CD4-positive, alpha-beta T cell treated with Interleukin-15 for 1 hour (primary cell): ENCODE results near the gene HCFC1R1.

Experiments used
- DNase-seq: peaks from one replicate; pipeline ENCODE4 v3.0.0-alpha.2; 2020

HCFC1R1 gene

GRCh38 chr16:3030222-3031212, 6.8 kb upstream of the HCFC1R1 start:
- no peak for DNase-seq

- DNase-seq, result no peak
These were observed 5.9 kb upstream of the HCFC1R1 start for GRCh38 chr16:3029491-3030221.

DNA sequence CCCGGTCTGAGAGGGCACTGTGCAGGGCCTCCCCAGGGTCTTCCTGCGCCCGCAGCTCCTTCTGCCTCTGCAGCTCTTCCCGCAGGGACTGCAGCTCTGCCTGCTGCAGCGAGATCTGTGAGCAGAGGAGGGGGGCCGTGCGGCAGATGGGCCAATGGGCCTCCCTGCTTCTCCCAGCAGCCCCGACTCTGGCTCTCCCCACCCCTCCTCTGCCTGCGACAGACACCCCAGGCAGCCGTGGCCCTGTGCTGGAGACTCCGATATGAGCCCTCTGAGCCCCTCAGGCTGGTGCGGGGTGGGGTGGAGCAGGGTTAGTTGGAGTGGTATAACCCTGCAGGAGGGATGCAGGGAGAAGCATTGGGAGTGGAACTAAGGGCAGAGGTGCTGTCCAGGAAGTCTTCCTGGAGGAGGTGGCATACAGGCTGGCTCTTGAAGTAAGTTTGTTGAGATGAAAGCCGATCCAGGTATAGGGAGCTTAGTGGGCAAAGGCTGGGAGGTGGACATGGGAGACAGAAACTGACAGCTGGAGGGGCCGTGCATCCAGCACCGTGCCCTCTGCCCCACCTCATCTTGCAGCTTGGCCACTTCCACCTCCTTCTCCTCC, 5.1 kb upstream of the HCFC1R1 start:
- no peak for DNase-seq

DNA sequence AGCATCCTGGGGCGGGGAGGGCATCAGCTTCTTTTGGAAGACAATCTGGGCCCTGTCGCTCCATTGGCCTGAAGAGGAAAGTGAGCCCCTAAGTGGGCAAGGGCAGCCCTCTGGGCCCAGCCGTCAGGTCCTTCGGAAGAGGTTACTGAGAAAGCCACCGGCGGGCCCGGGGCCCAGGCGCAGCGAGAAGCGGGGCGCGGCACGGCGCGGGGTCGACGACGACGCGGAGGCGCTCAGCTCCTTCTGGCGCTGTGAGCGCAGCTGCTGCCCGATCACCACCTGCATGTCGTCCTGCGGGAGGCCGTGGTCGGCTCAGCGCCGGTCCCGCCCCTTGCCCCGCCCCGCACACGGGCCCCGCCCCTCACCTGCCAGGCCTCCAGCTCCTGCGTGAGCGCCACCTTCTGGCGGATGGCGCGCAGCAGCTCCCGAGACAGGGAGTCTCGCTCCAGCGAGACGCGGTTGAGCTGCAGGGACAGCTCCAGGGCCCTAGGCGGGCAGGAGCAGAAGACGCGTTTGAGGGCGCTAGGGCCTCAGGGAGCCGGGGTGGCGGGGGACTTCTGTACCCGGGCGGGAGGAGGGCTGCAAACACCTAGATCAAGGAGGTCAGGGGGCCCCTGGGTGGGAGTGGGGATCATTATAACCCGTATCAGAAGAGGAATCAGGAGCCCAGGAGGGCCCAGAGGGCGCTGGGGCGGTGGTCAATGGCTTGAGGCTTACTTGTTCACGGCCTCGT, 4.4 kb upstream of the HCFC1R1 start:
- DNase-seq, result peak; percentile 86

- no peak for DNase-seq
These were observed 3.7 kb upstream of the HCFC1R1 start for GRCh38 chr16:3027489-3027795.

- DNase-seq, result no peak
These were observed 3.1 kb upstream of the HCFC1R1 start for GRCh38 chr16:3026609-3027488.

- DNase-seq, result no peak
These were observed 2.2 kb upstream of the HCFC1R1 start for GRCh38 chr16:3026003-3026378.

DNA sequence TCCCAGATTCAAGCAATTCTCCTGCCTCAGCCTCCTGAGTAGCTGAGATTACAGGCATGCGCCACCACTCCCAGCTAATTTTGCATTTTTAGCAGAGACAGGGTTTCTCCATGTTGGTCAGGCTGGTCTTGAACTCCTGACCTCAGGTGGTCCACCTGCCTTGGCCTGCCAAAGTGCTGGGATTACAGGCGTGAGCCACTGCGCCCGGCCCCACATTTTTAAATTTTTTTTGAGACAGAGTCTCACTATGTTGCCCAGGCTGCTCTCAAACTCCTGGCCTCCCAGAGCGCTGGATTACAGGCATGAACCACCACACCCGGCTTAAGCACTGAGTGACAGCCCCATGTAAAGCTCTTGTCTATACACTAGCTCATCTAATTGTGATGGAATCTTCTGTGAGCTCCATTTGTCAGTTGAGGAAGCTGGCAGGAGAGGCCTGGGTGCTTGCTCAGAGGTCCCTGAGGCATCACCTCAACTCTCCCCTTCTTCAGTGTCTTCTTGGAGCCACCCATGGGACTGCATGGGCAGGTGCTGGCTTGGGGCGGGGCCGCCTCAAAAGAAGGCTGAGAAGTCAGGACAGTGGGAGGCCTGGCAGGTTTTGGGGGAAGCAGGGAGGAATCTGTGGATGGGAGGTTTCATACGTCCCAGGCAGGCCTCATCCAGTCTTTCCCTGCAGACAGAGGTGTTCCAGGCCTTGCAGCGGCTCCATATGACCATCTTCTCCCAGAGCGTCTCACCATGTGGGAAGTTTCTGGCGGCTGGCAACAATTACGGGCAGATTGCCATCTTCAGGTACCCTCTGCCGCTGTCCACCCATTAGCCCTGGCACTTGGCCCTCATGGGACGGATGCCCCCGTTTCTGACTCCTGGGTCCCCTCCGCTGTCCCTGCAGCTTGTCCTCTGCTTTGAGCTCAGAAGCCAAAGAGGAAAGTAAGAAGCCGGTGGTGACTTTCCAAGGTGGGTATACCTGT, 1.6 kb upstream of the HCFC1R1 start:
- DNase-seq, result no peak

GRCh38 chr16:3023415-3023668, 400 bp downstream of the HCFC1R1 start:
- DNase-seq, result no peak

DNA sequence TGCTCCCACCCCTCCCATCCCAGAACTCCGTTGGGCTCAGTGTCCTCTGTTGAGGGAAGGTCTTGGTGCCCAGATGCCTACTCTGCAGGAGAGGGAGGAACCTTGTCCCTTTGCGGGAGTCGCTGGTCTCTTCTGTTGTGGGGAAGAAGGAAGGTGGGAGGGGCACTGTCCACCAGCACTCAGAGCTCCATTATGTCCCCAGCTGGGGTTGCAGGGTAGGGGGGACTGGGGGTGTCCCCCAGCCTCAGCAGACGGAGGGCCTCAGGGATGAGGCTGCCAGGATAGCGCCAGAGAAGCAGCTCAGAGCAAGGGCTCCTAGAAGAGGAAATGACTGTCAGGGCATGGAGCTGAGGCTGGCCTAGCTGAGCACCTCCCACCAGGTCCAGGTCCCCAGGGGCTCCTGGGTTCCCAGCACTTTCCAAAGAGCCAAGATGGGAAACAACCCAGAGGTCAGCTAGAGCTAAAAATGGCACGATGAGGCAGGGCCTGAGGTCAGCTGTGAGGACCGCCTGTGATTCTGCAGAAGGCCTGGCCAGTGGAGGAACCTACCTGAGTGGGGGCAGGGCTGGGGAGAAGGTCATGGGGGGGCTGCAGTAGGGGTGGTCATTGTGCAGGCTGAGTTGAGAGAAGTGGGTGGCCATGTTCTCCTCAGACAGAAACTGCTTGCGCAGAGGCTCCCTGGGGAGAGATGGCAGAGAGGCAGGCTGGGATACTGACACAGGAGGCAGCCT, 893 bp downstream of the HCFC1R1 start:
- DNase-seq, result no peak

DNA sequence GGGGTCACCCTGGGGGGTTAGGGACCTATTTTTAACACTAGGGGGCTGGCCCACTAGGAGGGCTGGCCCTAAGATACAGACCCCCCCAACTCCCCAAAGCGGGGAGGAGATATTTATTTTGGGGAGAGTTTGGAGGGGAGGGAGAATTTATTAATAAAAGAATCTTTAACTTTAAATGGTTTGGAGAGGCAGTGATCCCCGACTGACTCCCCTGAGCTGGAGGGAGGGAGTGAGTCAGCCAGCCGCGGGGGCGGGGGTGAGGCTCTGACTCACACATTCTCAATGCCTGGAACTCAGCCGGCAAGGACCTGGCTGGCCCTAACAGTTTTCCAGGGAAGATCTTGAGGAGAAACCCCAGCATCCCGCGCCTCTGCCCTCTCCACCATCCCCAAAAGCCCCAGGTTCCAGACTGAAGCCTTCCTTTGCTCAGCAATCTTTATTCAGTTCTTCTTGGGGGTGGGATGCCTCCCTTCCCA, 1.5 kb downstream of the HCFC1R1 start:
- peak; percentile 75 for DNase-seq

GRCh38 chr16:3021449-3022207, 2.1 kb downstream of the HCFC1R1 start:
- DNase-seq, result peak; percentile 66

DNA sequence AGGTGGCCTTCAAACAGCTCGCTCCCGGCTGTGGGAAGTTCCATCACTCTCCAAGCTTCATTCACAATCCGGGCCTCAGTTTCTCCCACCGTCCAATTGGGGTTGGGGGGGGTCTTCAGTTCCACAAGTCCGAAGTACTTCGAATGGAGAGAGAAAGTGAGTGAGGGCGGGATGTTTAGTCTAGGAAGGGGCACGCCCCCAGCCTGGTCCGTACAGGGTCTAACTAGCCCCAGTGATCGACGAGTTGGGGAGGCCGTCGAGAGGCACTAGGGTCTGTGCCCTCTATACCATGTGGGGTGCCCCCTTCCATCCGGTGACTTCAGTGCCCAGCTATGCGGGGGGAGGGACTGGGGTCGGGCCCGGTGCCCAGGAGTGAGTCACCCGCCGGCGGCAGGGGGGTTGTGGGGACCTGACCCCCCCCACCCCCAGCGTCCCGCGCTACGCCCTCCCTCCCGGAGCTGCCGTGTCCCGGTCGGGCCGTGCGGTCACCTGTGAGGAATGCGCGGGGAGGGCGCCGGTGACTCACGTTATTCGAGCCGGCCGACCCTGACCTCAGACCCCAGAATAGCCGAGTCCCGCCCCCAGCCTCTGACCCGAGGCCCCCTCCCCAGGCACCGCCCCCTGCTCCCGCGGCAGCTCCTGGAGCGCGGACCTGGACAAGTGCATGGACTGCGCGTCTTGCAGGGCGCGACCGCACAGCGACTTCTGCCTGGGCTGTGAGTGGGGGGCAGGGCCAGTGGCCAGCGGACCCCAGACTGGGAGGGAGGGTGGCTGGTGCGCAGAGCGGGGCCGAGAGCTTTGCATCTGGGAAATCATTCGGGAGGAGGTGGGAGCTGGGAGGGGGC, 2.9 kb downstream of the HCFC1R1 start:
- DNase-seq, result peak; percentile 67

- peak; percentile 74 for DNase-seq
These were observed 3.5 kb downstream of the HCFC1R1 start, which contains the start of gene TNFRSF12A for GRCh38 chr16:3020247-3020603. Gene TNFRSF12A (plus strand): TSS chr16:3020368. CDS start chr16:3020398, 30 bp downstream.

GRCh38 chr16:3019594-3020246, 4.0 kb downstream of the HCFC1R1 start:
- no peak for DNase-seq

GRCh38 chr16:3017794-3018506, 5.8 kb downstream of the HCFC1R1 start, which contains the start of gene CLDN6:
Gene CLDN6 (minus strand): TSS chr16:3018183. CDS start chr16:3016021, 2,162 bp downstream.
- no peak for DNase-seq

GRCh38 chr16:3017344-3017743, 6.4 kb downstream of the HCFC1R1 start:
- DNase-seq, result no peak
